ENCODE data around the gene CFB.

DNA sequence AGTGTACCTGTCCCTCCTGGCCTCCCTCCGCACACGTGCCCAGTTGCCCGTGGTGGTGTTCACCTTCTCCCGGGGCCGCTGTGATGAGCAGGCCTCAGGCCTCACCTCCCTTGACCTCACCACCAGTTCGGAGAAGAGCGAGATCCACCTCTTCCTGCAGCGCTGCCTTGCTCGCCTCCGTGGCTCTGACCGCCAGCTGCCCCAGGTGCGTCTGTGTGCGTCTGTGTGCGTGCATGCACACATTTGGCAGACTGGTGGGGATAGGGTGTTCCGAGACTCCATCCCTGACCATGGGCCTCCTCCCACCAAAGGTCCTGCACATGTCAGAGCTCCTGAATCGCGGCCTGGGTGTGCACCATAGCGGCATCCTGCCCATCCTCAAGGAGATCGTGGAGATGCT is 18.0 kb downstream of the CFB start:
- TF ChIP-seq, protein P1, sequence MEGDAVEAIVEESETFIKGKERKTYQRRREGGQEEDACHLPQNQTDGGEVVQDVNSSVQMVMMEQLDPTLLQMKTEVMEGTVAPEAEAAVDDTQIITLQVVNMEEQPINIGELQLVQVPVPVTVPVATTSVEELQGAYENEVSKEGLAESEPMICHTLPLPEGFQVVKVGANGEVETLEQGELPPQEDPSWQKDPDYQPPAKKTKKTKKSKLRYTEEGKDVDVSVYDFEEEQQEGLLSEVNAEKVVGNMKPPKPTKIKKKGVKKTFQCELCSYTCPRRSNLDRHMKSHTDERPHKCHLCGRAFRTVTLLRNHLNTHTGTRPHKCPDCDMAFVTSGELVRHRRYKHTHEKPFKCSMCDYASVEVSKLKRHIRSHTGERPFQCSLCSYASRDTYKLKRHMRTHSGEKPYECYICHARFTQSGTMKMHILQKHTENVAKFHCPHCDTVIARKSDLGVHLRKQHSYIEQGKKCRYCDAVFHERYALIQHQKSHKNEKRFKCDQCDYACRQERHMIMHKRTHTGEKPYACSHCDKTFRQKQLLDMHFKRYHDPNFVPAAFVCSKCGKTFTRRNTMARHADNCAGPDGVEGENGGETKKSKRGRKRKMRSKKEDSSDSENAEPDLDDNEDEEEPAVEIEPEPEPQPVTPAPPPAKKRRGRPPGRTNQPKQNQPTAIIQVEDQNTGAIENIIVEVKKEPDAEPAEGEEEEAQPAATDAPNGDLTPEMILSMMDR (conservative IDR thresholded peaks at IDR 0.05; ENCODE audit: low read depth, low read length), result no peak
- TF ChIP-seq POLR2A (IDR thresholded peaks at IDR 0.05; ENCODE audit: low read depth, low read length), result no peak
- TF ChIP-seq RAD21 (IDR thresholded peaks at IDR 0.05; ENCODE audit: low read length), result no peak
- TF ChIP-seq RCOR1 (IDR thresholded peaks at IDR 0.05; ENCODE audit: insufficient replicate concordance, low read length), result no peak
- TF ChIP-seq, protein P2, sequence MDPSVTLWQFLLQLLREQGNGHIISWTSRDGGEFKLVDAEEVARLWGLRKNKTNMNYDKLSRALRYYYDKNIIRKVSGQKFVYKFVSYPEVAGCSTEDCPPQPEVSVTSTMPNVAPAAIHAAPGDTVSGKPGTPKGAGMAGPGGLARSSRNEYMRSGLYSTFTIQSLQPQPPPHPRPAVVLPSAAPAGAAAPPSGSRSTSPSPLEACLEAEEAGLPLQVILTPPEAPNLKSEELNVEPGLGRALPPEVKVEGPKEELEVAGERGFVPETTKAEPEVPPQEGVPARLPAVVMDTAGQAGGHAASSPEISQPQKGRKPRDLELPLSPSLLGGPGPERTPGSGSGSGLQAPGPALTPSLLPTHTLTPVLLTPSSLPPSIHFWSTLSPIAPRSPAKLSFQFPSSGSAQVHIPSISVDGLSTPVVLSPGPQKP (IDR thresholded peaks at IDR 0.05; ENCODE audit: borderline replicate concordance, low read depth, low read length), result no peak
- TF ChIP-seq BHLHE40 (IDR thresholded peaks at IDR 0.05; ENCODE audit: low read depth, low read length), result no peak
- no peak for TF ChIP-seq CEBPB (IDR thresholded peaks at IDR 0.05; ENCODE audit: low read depth, low read length)
- no peak for TF ChIP-seq RFX5 (IDR thresholded peaks at IDR 0.05; ENCODE audit: low read depth, low read length)
- TF ChIP-seq MAFK (IDR thresholded peaks at IDR 0.05; ENCODE audit: low read depth, low read length), result no peak

Measured in IMR-90 (cell line).